Measurements from ENCODE around the gene LDLRAD4. TPM values are rescaled to one million over a fixed set of nuclear protein-coding genes. Genes with fewer than 3 reads are reported as not detected.

Gene LDLRAD4
- total RNA-seq, 1 donor from 2014 or later: 18.4 TPM

DNA sequence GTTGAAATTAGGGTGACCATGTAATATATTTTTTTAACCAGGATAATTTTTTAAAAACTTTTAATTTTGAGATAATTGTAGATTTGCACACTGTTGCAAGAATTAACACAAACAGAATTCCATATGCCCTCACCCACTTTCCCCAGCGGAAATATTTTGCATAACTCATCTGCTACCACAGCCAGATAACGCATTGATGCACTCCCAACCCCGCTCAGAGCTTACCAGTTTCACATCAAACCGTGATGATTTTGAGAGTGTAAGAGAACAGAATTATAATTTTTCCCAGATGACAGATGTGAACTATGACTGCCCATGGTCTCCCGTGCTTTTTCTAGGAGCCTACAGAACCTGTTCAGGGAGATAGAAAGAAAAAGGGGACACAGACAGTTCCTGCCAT is 35.2 kb upstream of the LDLRAD4 start:
- TF ChIP-seq, protein P1, sequence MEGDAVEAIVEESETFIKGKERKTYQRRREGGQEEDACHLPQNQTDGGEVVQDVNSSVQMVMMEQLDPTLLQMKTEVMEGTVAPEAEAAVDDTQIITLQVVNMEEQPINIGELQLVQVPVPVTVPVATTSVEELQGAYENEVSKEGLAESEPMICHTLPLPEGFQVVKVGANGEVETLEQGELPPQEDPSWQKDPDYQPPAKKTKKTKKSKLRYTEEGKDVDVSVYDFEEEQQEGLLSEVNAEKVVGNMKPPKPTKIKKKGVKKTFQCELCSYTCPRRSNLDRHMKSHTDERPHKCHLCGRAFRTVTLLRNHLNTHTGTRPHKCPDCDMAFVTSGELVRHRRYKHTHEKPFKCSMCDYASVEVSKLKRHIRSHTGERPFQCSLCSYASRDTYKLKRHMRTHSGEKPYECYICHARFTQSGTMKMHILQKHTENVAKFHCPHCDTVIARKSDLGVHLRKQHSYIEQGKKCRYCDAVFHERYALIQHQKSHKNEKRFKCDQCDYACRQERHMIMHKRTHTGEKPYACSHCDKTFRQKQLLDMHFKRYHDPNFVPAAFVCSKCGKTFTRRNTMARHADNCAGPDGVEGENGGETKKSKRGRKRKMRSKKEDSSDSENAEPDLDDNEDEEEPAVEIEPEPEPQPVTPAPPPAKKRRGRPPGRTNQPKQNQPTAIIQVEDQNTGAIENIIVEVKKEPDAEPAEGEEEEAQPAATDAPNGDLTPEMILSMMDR (IDR thresholded peaks at IDR 0.05): no peak
- intact Hi-C loops (cut with DNase I): no loop called here
- no peaks in the 10 kb centered on the region for H3K36me3 ChIP-seq

GRCh38 chr18:13183790-13184189 is 34.8 kb upstream of the LDLRAD4 start:
- Histone ChIP-seq H3K9me3 (no peaks in the 10 kb centered on the region), H3K36me3 (no peaks in the 10 kb centered on the region), H3K4me1 (no peaks in the 10 kb centered on the region), H3K27ac (no peak overlapping the region), H3K27me3 (no peaks in the 10 kb centered on the region), H3K4me3 (no peak overlapping the region)
- ATAC-seq (no peak), DNase-seq (no peak)
- TF ChIP-seq, protein P1 (IDR thresholded peaks at IDR 0.05): no peak
- intact Hi-C loops (cut with DNase I): no loop called here

More for the DNA sequence above, 35.2 kb upstream of the LDLRAD4 start:
- DNase-seq (no peak), ATAC-seq (no peak)
- Histone ChIP-seq H3K4me3 (no peak overlapping the region), H3K27me3 (no peaks in the 10 kb centered on the region), H3K27ac (no peak overlapping the region), H3K9me3 (no peaks in the 10 kb centered on the region), H3K4me1 (no peaks in the 10 kb centered on the region)

- Histone ChIP-seq H3K27me3 (no peaks in the 10 kb centered on the region), H3K4me1 (no peaks in the 10 kb centered on the region), H3K4me3 (no peak overlapping the region), H3K9me3 (no peaks in the 10 kb centered on the region), H3K27ac (no peak overlapping the region), H3K36me3 (no peaks in the 10 kb centered on the region)
- DNase-seq (no peak), ATAC-seq (peak; percentile 37)
- intact Hi-C loops (cut with DNase I): no loop called here
- TF ChIP-seq, protein P1 (IDR thresholded peaks at IDR 0.05): no peak
Measured at GRCh38 chr18:13184396-13184795, 34.2 kb upstream of the LDLRAD4 start.

GRCh38 chr18:13185675-13186198 is 32.8 kb upstream of the LDLRAD4 start:
- H3K4me3 ChIP-seq: no peak overlapping the region
- DNase-seq (no peak), ATAC-seq (no peak)
- intact Hi-C loops (cut with DNase I): no loop called here
- no peaks in the 10 kb centered on the region for H3K4me1 ChIP-seq
- TF ChIP-seq, protein P1 (IDR thresholded peaks at IDR 0.05): no peak
- no peaks in the 10 kb centered on the region for H3K36me3 ChIP-seq
- no peaks in the 10 kb centered on the region for H3K27me3 ChIP-seq
- H3K9me3 ChIP-seq: no peaks in the 10 kb centered on the region
- H3K27ac ChIP-seq: no peak overlapping the region

DNA sequence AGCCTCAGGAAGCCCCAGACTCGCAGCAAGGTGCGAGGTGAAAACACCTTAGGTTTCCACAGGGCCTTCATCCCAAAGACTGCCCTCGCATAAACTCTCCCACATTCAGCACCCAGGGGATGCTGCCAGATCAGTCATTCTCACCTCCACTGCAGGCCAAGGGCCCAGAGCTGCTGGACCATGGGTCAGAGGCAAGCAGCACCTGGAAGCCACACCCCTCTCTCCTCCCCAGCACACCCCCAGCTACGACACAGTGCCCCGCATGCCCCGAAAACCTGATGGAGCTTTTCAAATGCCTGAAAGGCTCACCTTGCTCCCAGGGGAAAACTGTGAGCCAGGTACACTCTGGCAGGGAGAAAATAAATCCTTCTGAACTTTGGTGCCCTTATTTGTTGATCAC is 31.9 kb upstream of the LDLRAD4 start:
- Histone ChIP-seq H3K4me1 (no peaks in the 10 kb centered on the region), H3K36me3 (no peaks in the 10 kb centered on the region), H3K27me3 (no peaks in the 10 kb centered on the region), H3K27ac (no peak overlapping the region), H3K9me3 (no peaks in the 10 kb centered on the region), H3K4me3 (no peak overlapping the region)
- no peak for DNase-seq
- TF ChIP-seq, protein P1 (IDR thresholded peaks at IDR 0.05): no peak
- no peak for ATAC-seq
- intact Hi-C loops (cut with DNase I): no loop called here

- intact Hi-C loops (cut with DNase I): no loop called here
- H3K27me3 ChIP-seq: no peaks in the 10 kb centered on the region
- H3K4me1 ChIP-seq: no peaks in the 10 kb centered on the region
- H3K9me3 ChIP-seq: no peaks in the 10 kb centered on the region
- H3K36me3 ChIP-seq: no peaks in the 10 kb centered on the region
- no peak overlapping the region for H3K27ac ChIP-seq
- DNase-seq (no peak), ATAC-seq (no peak)
- TF ChIP-seq, protein P1 (IDR thresholded peaks at IDR 0.05): no peak
- no peak overlapping the region for H3K4me3 ChIP-seq
Measured at GRCh38 chr18:13187498-13187897, 31.1 kb upstream of the LDLRAD4 start.

All from upper lobe of right lung (tissue), 1 donor.